HG03469 (cell line): ENCODE data around the gene TFAP2E.

Experiments
- ATAC-seq: cut with Tn5 transposase; IDR thresholded peaks from one replicate; pipeline ENCODE4 v1.9.1; 2021; ENCODE audit warnings: mild to moderate bottlenecking, moderate library complexity, moderate number of reproducible peaks; ENCODE audit not compliant: unreplicated experiment

The TFAP2E gene

DNA sequence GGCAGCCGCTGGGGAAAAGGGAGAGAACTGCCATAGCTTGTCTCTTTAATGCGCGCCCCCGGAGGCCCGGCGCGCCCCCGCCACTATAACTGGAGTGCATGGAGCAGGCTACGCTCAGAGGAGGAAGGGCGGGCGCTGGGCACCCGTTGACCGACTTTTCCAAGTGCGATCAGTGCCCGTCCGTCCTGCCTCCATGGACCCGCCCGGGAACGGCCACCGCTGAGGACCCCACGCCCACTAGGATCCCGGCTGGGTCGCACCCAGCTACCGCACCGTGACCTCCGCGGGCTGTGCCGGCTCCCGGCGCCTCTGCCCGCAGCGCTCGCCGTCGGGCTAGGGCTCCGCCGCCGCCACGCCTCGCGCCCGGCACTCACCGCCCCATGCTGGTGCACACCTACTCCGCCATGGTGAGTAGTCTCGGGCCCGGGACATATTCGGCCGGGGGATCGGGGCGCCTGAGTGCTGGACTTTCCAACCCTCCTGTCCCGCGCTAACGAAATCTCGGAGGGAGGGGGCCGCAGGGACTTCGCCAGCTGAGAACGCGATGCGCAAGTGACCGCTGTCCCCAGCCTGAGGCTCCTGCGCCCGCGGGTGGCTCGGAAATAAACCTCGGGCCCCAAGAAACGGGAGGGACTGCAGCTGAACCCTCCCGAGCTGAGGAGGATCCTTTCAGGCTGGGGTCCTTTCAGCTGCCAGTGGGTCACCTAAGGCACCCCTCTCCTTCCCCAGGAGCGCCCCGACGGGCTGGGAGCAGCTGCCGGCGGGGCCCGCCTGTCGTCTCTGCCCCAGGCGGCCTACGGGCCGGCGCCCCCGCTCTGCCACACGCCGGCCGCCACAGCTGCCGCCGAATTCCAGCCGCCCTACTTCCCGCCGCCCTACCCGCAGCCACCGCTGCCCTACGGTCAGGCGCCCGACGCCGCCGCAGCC, at the start of gene TFAP2E:
TFAP2E (plus strand) TSS at position 117 of the 927 bp plus-strand sequence; CDS start at position 381, 264 bp downstream.
- ATAC-seq, result no peak

DNA sequence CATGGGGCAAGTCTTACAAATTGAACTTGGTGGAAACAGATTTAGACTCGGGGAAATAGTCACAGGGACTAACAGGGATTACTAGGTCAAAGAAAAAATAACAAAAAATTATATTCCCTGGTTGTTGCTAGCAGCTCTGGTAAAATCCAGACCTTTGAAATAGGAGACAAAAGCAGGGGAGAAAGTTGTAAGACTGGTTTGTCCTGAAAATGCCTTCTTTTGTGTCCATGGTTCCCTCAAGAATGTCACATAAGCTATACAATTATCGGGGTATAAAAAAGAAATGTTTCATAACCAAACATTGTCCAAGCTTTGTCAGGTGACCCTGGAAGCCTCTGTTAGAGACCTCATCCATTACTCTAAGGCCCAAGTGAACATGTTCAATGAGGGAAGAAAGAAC, 49.0 kb upstream of the TFAP2E start:
- no peak for ATAC-seq

DNA sequence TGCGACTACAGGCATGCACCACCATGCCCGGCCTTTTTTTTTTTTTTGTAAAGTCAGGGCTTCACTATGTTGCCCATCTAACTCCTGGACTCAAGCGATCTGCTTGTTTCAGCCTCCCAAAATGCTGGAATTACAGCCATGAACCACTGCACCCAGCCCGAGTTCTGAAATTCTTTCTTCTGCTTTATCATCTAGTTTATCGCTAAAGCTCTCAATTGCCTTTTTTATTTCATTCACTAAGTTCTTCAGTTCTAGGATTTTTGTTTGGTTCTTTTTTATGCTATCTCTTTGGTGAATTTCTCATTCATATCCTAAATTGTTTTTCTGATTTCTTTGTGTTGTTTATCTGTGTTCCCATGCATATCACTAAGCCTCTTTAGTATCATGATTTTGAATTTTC, 42.9 kb upstream of the TFAP2E start:
- ATAC-seq, result no peak

DNA sequence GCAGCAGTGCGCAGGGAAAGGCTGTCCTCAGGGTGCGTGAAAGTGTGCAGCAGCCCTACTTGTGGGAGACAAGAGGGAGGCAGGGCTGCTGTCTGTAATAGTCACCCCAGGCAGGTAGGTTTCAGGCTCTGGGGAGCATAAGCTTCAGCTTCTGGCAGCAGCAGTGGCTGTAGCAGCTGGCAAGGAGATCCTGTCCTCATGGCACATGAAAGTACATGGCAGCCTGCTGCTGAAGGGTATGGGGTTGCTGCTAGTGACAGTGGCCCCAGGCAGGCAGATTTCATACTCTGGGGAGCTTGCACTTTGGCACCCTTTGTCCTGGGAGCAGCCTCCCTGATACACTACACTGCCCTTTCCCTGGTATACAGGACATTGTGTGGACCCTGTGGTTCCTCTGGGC, 42.2 kb upstream of the TFAP2E start:
- no peak for ATAC-seq

DNA sequence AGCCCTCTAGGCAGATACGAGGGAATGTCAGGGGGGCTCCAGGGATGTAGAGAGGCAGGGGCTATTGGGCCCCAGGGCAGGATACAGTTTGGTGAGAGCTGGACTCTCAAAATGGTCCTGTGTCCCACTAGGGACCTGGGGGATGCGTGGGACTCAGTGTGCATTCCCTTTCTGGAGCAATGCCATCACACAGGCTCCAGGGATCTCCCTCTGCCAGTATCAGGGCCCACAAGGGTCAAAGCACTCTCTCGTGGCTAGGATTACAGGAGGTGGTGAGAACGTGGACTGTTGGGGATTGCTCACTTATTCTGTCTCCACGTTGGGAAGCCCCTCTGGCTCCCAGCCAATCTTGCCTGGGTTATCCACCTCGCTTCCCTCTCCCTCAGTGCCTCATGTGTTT, 41.7 kb upstream of the TFAP2E start:
- no peak for ATAC-seq

DNA sequence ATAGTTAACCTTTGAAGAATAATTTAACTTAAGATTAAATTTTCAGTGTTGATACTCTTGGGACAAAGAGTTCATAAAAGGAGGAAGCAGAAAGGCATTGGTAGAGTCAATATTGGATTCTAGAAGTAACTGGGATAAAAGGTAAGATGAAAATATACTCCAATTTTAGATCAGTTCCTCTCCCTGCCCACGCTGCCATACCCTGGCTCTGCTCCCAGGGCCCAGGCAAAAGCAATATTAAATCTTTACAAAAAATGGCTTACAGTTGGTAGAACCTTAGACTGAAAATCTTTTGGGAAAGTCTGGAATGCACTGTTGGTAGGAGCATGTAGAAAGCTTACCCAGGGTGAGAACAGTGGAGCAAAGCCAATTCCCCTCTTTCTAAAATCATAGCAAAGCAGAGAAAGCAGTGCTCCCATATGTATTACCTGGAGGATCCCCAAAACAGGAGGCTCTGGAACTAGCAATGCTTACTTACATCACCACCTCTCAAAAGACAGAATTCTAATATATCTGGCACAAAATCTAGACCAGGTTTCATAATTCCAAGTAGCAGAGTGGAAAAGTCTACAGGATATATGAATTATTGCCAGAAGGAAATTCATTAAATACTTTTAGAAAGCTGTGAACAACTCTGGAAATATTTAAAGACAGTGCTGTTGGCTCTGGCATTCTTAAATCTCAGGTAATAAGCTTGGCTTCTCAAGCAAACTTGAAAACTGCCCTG, 40.5 kb upstream of the TFAP2E start:
- ATAC-seq, result no peak

DNA sequence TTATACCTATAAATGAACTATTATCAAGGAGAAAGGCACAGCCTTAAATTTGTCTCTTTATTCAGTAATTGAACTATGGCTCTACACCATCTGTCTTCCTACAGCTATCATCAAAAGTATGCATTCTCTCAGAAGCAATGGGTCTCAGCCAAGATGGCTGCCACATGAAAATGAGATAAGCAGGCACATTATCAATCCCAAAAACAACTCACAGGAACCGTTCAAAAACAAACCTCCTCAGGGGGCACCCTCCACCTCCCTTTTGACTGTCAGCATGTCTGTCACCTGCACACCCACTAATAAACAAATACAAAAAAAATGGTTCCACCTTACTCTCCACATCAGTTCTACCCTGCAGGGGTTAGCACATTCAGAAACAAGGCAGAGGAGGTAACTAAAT, 39.5 kb upstream of the TFAP2E start:
- no peak for ATAC-seq

DNA sequence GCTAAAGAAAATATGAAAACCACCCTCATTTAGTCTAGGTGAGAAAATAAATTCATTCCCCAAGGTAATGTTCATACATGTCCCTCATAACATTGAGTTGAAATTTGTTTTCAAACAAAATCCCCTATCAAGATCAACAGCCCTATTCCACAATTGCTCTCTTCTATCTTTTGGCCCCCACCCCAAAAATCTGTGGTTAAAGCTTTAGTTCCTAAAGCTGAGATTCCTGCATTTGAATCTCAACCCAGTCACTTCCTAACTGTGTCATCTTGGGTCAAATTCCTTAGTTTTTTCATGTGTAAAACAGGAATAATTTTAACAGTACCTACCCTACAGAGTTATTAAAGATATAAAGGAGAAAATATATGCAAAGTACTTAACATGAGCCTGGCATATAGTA, 37.9 kb upstream of the TFAP2E start:
- ATAC-seq, result no peak

DNA sequence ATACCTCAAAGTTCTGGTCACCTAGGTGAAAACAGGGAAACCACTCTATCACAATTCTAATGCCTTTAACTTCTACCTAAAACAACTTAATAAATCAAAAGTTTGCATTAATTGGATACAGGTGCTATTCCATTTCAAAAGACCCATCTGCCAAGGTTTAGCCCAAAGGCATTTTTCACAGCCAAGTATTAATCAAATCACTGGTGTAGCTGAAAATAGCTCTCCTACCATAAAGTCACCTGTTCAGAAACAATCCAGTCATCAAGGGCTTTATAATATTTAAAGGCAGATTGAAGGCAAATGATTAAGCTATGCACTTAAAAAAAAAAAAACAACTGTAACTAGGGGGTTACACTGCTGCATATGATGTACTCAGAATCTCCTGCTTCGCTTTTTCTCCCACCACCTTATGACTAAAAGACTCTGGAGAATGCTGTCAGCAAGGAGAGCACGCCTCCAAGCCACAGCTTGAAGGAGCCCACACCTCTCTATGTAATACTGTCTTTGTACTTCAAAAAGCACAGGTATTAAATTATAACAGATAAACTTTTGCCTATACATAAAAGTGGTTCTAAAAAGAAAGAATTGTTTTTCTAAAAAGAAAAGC, 36.5 kb upstream of the TFAP2E start:
- ATAC-seq, result no peak

DNA sequence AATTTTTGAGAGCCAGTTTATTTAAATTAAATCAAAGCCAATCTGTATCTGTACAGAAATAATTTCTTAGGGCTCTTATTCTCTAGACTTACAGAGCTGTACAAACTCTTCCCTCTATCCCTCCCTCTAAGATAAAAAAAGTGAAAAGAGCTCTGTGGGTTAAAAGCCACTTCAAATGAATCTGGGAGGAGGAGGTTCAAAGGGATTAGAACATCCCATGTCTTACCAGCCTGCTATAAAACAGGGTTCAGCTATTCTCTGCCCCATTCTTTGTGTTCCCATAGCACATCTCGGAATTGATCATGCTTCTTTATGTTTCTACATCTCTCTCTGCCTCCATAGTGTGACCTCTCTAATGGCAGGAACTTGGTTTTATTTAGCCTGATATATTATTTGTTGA, 35.3 kb upstream of the TFAP2E start:
- no peak for ATAC-seq

DNA sequence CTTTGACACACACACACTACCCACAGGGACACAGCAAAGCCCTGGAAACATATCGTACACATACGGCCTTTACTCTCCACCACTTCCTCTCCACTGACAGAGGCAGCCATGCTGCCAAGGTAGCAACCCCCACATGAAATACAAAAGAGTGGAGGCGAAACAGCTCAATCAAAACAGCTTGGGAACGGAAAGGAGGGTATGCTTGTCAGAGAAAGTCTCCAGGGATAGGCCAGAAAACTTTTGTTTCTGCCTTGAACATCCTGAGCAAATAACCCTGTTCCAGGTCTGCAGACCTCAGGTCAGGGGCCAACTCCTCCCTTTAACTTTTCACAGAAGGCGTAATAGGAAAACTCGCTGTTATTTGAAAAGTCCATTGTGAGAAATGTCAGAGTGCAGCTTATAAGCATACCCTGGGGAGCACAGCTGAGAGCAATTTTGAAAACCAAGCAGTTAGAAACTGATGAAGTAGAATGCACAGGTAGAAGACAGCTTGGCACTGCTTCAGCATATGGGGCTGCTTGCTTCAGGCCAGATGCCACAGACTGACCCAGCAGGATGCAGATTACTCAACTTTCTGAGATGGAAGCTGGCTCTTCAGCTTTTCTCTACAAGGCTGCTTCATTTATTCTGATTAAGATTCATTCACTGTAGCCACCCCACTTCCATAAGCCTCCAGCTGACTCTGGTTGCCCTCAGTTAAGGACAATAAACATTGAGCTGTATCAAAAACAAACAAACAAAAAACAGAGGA, 33.9 kb upstream of the TFAP2E start:
- ATAC-seq, result no peak

DNA sequence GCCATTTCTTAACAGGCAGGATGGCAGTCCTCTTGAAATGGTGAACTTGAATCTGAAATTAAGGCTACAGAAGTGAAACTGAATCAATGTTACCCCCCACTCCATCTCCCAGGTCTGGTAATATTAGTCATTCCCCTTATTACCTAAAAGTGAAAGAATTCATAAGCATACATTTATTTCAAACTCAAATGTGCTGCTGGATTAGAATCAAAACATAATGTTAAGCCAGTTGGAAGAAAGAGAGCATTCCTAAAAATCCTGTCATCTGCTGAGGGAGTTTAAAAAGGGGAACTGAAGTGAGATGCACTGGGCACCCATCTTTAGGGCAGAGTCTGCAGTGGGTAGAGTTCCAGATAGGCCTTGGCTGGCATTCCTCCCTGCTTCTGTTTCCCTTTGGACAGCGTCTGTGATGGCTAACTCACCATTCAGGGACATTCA, 33.3 kb upstream of the TFAP2E start:
- ATAC-seq, result no peak

DNA sequence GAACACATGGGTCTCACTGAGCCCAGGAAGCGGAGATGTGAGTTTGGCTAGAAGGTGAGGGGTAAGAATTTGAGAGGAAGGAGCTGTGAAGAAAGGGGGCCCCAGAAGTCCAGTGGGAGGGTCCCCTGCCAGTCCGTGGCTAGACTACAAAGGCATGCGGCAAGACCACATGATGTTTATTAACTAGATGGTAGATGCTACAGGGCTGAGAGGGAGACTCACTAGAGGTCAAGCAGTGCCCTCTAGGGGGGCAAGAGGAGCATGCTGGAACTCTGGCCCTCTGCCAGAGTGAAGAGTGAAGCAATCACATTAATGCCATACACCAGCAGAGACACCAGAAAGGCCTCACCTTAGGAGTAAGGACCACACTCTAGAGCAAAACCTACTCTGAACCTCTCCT, 28.1 kb upstream of the TFAP2E start:
- ATAC-seq, result no peak

DNA sequence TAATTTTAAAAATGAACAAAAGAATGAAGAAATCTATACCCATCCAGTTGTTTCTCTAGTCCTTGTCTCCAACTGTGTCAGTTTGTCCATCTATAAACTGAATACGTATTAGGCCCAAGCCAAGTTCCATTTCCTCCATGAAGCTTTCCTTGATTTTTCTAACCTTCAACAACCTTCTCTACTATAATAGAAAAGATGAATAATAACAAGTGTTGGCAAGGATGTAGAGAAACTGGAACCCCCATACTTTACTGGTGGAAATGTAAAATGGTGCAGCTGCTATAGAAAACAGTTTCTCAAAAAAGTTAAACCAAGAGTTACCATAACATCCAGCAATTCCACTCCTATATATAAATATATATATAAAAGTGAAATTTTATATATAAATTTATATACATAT, 26.5 kb upstream of the TFAP2E start:
- ATAC-seq, result no peak

DNA sequence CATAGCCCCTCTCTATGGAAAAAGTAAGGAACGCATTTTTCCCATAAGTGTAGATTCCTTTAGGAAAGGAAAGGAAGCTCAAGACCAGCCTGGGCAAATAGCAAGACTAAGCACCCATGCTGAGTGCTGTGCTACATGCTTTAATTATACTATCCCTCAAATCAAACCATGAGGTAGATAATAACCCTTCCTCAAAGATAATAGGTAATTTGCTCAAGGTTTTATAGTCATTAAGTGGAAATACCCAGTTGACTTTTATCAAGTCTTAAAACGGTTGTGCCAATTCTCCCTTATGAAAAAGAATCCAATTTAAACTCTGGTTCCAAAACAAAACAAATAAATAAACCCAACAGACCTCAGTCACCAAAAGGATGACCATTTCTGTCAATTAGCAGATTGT, 19.3 kb upstream of the TFAP2E start:
- ATAC-seq, result no peak

DNA sequence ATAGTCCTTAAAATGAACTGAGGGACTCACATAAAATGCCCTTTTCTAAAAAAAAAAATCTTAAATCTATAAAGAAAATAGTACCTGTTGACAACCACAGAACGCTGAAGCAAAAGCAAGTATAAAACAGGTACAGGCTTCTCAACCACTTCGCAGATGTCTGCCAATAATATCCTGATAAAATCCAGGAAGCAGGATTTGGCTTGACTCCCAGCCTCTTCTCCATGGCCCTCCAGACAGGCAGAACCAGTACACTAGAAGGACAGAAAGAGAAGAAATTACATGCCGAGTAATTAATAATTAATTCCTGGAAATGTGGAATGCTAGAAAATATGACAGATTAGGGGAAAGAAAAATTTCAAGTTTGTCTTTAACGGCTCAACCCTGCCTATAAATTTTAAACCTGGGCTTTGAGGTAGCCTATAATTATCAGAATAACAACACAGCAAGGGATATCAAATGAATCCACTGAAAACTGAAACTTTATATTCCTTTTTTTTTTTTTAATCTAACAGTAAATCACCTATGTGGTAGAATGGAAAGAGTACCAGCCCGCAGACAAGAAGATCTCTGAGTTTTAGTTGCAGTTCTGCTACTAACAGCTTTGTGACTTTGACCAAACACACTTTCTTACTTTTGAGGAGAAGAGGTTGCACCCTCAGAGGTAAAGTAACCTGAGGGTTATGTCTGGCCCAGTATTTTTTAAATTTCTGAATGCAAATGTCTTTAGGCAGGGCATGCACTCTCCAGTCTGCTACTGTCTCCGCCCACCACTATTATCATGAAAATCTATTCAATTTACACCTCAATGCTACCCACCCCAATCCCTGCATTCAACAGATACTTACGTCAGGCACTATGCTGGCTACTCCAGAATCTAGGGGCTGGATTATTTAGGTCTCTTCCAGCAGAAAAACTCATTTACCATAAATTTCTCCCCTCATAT, 18.6 kb upstream of the TFAP2E start:
- no peak for ATAC-seq

DNA sequence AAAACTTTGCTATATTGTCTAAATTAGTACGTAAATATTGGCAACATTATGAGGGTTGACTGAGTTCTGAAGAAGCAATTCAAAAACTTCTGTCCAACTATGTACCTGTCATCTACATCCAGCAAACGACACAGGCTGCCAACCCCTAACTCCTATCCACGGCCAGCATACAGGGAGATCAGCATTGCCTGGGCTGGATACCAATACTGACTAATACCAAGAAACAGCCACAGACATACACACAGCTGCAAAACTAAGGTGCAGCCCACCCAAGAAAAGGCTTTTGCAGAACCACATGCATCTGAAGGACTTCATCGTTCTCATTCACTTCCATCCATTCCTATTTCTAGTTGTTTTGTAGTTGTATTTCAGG, 17.9 kb upstream of the TFAP2E start:
- no peak for ATAC-seq

DNA sequence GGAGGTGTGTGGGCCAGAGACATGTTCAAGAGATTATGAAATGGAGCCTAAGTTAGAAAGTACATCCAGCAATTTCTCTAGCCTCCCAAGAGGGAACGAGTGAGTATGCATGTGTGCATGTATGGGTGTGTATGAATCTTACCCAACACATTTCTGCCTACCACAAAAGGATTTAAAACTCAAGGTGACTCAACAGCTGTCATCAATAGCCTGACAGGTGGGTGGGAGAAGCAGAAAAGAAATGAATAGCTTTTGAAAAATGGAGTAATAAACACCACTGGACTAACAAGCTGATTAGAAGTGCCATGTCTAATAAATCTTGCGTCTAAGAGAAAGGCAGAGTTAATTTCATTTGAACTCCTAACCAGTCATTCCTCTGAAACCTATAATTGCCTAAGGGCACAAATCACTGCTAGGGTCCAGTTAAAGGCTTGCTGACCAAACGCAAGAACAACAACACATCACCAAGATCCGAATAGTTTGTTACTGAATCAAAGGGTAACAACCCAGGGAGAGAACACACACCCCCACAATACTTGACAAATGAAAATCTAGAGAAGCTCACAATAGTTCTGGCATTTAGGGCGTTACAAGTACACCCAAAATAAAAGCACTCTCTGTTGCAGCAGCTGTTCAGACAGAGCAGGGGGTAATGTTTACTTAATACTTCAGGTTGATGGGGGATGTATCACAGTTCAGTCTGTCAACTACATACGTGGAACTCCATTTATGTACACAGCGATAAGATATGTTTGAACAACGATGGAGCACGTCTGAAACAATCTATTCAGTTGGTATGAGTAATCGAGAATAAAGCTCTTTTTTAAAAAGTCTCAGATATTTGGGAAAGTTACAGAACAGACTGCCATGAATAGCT, 17.3 kb upstream of the TFAP2E start:
- no peak for ATAC-seq
